GM23338 (cell line): Measurements from ENCODE around the gene RNF13. TPM values are rescaled to one million over a fixed set of nuclear protein-coding genes. Genes with fewer than 3 reads are reported as not detected.

Source experiments
- ATAC-seq: fragments of 200-7000 bp; cut with Tn5 transposase; 3 replicates; pipeline ENCODE4 v1.9.1; 2020
- DNase-seq: peaks from one replicate; pipeline ENCODE4 v3.0.0-alpha.2; 2015; ENCODE audit warnings: low spot score
- H2AFZ ChIP-seq: fragments of 200-600 bp; sonication (generic); 2 replicates; pipeline ENCODE4 v1.8.0; 2016; ENCODE audit warnings: antibody characterized with exemption, mild to moderate bottlenecking, moderate library complexity
- H3F3A ChIP-seq: fragments of 200-600 bp; sonication (generic); replicated peaks from 2 replicates; pipeline ENCODE4 v1.8.0; 2017; ENCODE audit warnings: antibody characterized with exemption, mixed run types, low read depth
- H3K27ac ChIP-seq: fragments of 200-600 bp; sonication (generic); 2 replicates; pipeline ENCODE4 v1.6.1; 2016; ENCODE audit warnings: low read depth
- H3K27me3 ChIP-seq: fragments of 200-600 bp; sonication (generic); 2 replicates; pipeline ENCODE4 v1.8.0; 2016; ENCODE audit warnings: mild to moderate bottlenecking, mixed run types, moderate library complexity; ENCODE audit not compliant: insufficient read depth
- H3K36me3 ChIP-seq: fragments of 200-600 bp; sonication (generic); 2 replicates; pipeline ENCODE4 v1.8.0; 2016; ENCODE audit warnings: mild to moderate bottlenecking; ENCODE audit not compliant: insufficient read depth
- H3K4me1 ChIP-seq: fragments of 200-600 bp; sonication (generic); 2 replicates; pipeline ENCODE4 v1.8.0; 2016; ENCODE audit warnings: mild to moderate bottlenecking, moderate library complexity; ENCODE audit not compliant: insufficient read depth
- H3K4me2 ChIP-seq: fragments of 200-600 bp; sonication (generic); 2 replicates; pipeline ENCODE4 v1.7.1; 2017; ENCODE audit warnings: mixed run types
- H3K4me3 ChIP-seq: fragments of 200-600 bp; sonication (generic); 2 replicates; pipeline ENCODE4 v1.6.1; 2016; ENCODE audit warnings: mixed run types
- H3K79me2 ChIP-seq: fragments of 200-600 bp; sonication (generic); replicated peaks from 2 replicates; pipeline ENCODE4 v1.8.0; 2017; ENCODE audit warnings: mild to moderate bottlenecking; ENCODE audit not compliant: insufficient read depth
- H3K9me2 ChIP-seq: fragments of 200-600 bp; sonication (generic); 2 replicates; pipeline ENCODE4 v1.8.0; 2017; ENCODE audit not compliant: insufficient read depth
- H4K20me1 ChIP-seq: fragments of 200-600 bp; sonication (generic); replicated peaks from 2 replicates; pipeline ENCODE4 v1.8.0; 2017; ENCODE audit warnings: mild to moderate bottlenecking; ENCODE audit not compliant: insufficient read depth
- H3K27ac Mint-ChIP-seq: 2 replicates; pipeline ENCODE4 v1.8.0; 2020; ENCODE audit warnings: inconsistent platforms, mild to moderate bottlenecking, moderate library complexity, mixed read lengths
- H3K27me3 Mint-ChIP-seq: 3 replicates; pipeline ENCODE4 v1.8.0; 2022; ENCODE audit warnings: low read depth, mild to moderate bottlenecking, moderate library complexity, mixed read lengths, inconsistent platforms; ENCODE audit not compliant: insufficient read depth, poor library complexity
- H3K36me3 Mint-ChIP-seq: 3 replicates; pipeline ENCODE4 v1.8.0; 2021; ENCODE audit warnings: low read depth, mild to moderate bottlenecking, inconsistent platforms, moderate library complexity, mixed read lengths
- H3K4me1 Mint-ChIP-seq: 3 replicates; pipeline ENCODE4 v1.8.0; 2020; ENCODE audit warnings: mild to moderate bottlenecking, inconsistent platforms, mixed read lengths
- H3K4me3 Mint-ChIP-seq: 3 replicates; pipeline ENCODE4 v1.8.0; 2021; ENCODE audit warnings: moderate library complexity, mild to moderate bottlenecking, inconsistent platforms, mixed read lengths
- H3K9me3 Mint-ChIP-seq: 3 replicates; pipeline ENCODE4 v1.8.0; 2020; ENCODE audit warnings: moderate library complexity, mild to moderate bottlenecking, inconsistent platforms, mixed read lengths
- CREB1 ChIP-seq: fragments of 250-450 bp; sonication (Bioruptor Pico); IDR thresholded peaks from 2 replicates; pipeline ENCODE4 v1.5.0; 2020; ENCODE audit warnings: low read depth, mild to moderate bottlenecking, moderate library complexity
- EZH2 ChIP-seq: fragments of 200-600 bp; sonication (generic); IDR thresholded peaks from one replicate; pipeline ENCODE4 v1.8.0; 2017; ENCODE audit warnings: antibody characterized with exemption, mild to moderate bottlenecking, low read depth; ENCODE audit not compliant: unreplicated experiment
- EZH2phosphoT487 ChIP-seq: fragments of 200-600 bp; sonication (generic); IDR thresholded peaks from one replicate; pipeline ENCODE4 v1.8.1; 2018; ENCODE audit warnings: antibody characterized with exemption; ENCODE audit not compliant: unreplicated experiment
- JUNB ChIP-seq: IDR thresholded peaks from one replicate; pipeline ENCODE4 v1.6.1; 2016; ENCODE audit warnings: antibody characterized with exemption; ENCODE audit not compliant: unreplicated experiment
- NANOG ChIP-seq: IDR thresholded peaks from 2 replicates; pipeline ENCODE4 v1.6.1; 2016; ENCODE audit warnings: antibody characterized with exemption, borderline replicate concordance
- POLR2AphosphoS5 ChIP-seq: IDR thresholded peaks from 2 replicates; pipeline ENCODE4 v1.6.1; 2016; ENCODE audit warnings: antibody characterized with exemption, low read depth
- STAT1 ChIP-seq: IDR thresholded peaks from one replicate; pipeline ENCODE4 v1.6.1; 2016; ENCODE audit warnings: antibody characterized with exemption; ENCODE audit not compliant: unreplicated experiment
- ZNF114 ChIP-seq: fragments of 250-450 bp; sonication (Bioruptor Pico); IDR thresholded peaks from 2 replicates; pipeline ENCODE4 v1.5.0; 2020; ENCODE audit warnings: mild to moderate bottlenecking, moderate library complexity
- ZNF331 ChIP-seq: fragments of 250-450 bp; sonication (Bioruptor Pico); IDR thresholded peaks from 2 replicates; pipeline ENCODE4 v1.5.0; 2020; ENCODE audit warnings: low read depth, mild to moderate bottlenecking, moderate library complexity
- polyA plus RNA-seq: library from polyadenylated mRNA; unstranded; fragments of >200 nt; fragmentation: Nextera tagmentation; extraction: Ambion mirVana; gene quantifications from 2 replicates; pipeline ENCODE4 v1.2.1, GENCODE V29; 2016
- total RNA-seq: library from RNA; depleted of rRNA; stranded (reverse); fragments of >200 nt; shearing (Covaris generic); gene quantifications from 2 replicates; pipeline ENCODE4 v1.2.3, GENCODE V29; 2014
- TF ChIP-seq, protein P1 (sequence below): IDR thresholded peaks from 2 replicates; pipeline ENCODE4 v1.6.1; 2016; ENCODE audit warnings: antibody characterized with exemption
- TF ChIP-seq, protein P2 (sequence below): IDR thresholded peaks from one replicate; pipeline ENCODE4 v1.6.1; 2018; ENCODE audit warnings: antibody characterized with exemption; ENCODE audit not compliant: unreplicated experiment
- TF ChIP-seq, protein P3 (sequence below), 2 experiments: fragments of 200-600 bp in 1 of 2; sonication (generic) in 1 of 2; conservative IDR thresholded peaks; 2 replicates each; pipeline versions ENCODE4 v1.5.1 to v1.6.1; 2016 to 2017; ENCODE audit warnings: antibody characterized with exemption in 2 of 2, low read depth in 2 of 2, mild to moderate bottlenecking in 2 of 2, moderate library complexity in 1 of 2
- TF ChIP-seq, protein P4 (sequence below): fragments of 250-450 bp; sonication (Bioruptor Pico); IDR thresholded peaks from 2 replicates; pipeline ENCODE4 v1.5.0; 2020; ENCODE audit warnings: mild to moderate bottlenecking, moderate library complexity

RNF13 gene
- total and polyA plus RNA-seq, 2 experiments from 2014 or later: 46.3 to 101 TPM

DNA sequence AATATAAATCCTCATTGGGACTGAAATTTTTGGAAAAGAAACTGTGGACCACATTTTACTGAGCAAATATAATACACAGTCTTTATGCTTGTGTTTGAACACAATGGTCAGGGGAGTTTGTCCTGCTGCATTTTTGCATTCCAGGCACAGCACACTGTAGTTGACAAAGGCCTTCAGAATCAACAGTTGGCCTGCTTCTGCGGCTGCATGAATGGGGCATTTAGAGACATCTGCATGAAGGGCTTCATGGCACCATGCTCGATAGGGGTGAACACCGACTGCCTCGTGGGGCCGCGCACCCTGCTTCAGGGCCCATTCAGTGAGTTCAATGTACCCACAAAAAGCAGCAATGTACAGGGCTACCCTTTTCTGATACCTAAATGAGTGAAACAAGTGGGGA is 45.3 kb upstream of the RNF13 start:
- no peak overlapping the region for H3K4me2 ChIP-seq
- no peak overlapping the region for H3K27ac Mint-ChIP-seq
- no peaks in the 10 kb centered on the region for H3K27me3 Mint-ChIP-seq
- H3K79me2 ChIP-seq: no peaks in the 10 kb centered on the region
- no peaks in the 10 kb centered on the region for H3K9me2 ChIP-seq
- TF ChIP-seq ZNF331 (CRISPR knock-in tag) (no peak), NANOG (no peak), EZH2phosphoT487 (no peak), STAT1 (no peak), POLR2AphosphoS5 (no peak), JUNB (no peak), EZH2 (no peak), ZNF114 (no peak), CREB1 (no peak)
- TF ChIP-seq, protein P1, sequence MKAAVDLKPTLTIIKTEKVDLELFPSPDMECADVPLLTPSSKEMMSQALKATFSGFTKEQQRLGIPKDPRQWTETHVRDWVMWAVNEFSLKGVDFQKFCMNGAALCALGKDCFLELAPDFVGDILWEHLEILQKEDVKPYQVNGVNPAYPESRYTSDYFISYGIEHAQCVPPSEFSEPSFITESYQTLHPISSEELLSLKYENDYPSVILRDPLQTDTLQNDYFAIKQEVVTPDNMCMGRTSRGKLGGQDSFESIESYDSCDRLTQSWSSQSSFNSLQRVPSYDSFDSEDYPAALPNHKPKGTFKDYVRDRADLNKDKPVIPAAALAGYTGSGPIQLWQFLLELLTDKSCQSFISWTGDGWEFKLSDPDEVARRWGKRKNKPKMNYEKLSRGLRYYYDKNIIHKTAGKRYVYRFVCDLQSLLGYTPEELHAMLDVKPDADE: no peak
- TF ChIP-seq, protein P2, sequence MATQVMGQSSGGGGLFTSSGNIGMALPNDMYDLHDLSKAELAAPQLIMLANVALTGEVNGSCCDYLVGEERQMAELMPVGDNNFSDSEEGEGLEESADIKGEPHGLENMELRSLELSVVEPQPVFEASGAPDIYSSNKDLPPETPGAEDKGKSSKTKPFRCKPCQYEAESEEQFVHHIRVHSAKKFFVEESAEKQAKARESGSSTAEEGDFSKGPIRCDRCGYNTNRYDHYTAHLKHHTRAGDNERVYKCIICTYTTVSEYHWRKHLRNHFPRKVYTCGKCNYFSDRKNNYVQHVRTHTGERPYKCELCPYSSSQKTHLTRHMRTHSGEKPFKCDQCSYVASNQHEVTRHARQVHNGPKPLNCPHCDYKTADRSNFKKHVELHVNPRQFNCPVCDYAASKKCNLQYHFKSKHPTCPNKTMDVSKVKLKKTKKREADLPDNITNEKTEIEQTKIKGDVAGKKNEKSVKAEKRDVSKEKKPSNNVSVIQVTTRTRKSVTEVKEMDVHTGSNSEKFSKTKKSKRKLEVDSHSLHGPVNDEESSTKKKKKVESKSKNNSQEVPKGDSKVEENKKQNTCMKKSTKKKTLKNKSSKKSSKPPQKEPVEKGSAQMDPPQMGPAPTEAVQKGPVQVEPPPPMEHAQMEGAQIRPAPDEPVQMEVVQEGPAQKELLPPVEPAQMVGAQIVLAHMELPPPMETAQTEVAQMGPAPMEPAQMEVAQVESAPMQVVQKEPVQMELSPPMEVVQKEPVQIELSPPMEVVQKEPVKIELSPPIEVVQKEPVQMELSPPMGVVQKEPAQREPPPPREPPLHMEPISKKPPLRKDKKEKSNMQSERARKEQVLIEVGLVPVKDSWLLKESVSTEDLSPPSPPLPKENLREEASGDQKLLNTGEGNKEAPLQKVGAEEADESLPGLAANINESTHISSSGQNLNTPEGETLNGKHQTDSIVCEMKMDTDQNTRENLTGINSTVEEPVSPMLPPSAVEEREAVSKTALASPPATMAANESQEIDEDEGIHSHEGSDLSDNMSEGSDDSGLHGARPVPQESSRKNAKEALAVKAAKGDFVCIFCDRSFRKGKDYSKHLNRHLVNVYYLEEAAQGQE: no peak
- TF ChIP-seq, protein P3, sequence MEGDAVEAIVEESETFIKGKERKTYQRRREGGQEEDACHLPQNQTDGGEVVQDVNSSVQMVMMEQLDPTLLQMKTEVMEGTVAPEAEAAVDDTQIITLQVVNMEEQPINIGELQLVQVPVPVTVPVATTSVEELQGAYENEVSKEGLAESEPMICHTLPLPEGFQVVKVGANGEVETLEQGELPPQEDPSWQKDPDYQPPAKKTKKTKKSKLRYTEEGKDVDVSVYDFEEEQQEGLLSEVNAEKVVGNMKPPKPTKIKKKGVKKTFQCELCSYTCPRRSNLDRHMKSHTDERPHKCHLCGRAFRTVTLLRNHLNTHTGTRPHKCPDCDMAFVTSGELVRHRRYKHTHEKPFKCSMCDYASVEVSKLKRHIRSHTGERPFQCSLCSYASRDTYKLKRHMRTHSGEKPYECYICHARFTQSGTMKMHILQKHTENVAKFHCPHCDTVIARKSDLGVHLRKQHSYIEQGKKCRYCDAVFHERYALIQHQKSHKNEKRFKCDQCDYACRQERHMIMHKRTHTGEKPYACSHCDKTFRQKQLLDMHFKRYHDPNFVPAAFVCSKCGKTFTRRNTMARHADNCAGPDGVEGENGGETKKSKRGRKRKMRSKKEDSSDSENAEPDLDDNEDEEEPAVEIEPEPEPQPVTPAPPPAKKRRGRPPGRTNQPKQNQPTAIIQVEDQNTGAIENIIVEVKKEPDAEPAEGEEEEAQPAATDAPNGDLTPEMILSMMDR (conservative IDR thresholded peaks at IDR 0.05; ENCODE audit: low read depth in 2 of 2): no peak
- TF ChIP-seq, protein P4, sequence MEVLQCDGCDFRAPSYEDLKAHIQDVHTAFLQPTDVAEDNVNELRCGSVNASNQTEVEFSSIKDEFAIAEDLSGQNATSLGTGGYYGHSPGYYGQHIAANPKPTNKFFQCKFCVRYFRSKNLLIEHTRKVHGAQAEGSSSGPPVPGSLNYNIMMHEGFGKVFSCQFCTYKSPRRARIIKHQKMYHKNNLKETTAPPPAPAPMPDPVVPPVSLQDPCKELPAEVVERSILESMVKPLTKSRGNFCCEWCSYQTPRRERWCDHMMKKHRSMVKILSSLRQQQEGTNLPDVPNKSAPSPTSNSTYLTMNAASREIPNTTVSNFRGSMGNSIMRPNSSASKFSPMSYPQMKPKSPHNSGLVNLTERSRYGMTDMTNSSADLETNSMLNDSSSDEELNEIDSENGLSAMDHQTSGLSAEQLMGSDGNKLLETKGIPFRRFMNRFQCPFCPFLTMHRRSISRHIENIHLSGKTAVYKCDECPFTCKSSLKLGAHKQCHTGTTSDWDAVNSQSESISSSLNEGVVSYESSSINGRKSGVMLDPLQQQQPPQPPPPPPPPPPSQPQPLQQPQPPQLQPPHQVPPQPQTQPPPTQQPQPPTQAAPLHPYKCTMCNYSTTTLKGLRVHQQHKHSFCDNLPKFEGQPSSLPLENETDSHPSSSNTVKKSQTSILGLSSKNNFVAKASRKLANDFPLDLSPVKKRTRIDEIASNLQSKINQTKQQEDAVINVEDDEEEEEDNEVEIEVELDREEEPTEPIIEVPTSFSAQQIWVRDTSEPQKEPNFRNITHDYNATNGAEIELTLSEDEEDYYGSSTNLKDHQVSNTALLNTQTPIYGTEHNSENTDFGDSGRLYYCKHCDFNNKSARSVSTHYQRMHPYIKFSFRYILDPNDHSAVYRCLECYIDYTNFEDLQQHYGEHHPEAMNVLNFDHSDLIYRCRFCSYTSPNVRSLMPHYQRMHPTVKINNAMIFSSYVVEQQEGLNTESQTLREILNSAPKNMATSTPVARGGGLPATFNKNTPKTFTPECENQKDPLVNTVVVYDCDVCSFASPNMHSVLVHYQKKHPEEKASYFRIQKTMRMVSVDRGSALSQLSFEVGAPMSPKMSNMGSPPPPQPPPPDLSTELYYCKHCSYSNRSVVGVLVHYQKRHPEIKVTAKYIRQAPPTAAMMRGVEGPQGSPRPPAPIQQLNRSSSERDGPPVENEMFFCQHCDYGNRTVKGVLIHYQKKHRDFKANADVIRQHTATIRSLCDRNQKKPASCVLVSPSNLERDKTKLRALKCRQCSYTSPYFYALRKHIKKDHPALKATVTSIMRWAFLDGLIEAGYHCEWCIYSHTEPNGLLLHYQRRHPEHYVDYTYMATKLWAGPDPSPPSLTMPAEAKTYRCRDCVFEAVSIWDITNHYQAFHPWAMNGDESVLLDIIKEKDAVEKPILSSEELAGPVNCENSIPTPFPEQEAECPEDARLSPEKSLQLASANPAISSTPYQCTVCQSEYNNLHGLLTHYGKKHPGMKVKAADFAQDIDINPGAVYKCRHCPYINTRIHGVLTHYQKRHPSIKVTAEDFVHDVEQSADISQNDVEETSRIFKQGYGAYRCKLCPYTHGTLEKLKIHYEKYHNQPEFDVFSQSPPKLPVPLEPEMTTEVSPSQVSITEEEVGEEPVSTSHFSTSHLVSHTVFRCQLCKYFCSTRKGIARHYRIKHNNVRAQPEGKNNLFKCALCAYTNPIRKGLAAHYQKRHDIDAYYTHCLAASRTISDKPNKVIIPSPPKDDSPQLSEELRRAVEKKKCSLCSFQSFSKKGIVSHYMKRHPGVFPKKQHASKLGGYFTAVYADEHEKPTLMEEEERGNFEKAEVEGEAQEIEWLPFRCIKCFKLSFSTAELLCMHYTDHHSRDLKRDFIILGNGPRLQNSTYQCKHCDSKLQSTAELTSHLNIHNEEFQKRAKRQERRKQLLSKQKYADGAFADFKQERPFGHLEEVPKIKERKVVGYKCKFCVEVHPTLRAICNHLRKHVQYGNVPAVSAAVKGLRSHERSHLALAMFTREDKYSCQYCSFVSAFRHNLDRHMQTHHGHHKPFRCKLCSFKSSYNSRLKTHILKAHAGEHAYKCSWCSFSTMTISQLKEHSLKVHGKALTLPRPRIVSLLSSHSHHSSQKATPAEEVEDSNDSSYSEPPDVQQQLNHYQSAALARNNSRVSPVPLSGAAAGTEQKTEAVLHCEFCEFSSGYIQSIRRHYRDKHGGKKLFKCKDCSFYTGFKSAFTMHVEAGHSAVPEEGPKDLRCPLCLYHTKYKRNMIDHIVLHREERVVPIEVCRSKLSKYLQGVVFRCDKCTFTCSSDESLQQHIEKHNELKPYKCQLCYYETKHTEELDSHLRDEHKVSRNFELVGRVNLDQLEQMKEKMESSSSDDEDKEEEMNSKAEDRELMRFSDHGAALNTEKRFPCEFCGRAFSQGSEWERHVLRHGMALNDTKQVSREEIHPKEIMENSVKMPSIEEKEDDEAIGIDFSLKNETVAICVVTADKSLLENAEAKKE (CRISPR knock-in tag): no peak
- H4K20me1 ChIP-seq: no peaks in the 10 kb centered on the region
- no peak overlapping the region for H3K4me3 ChIP-seq
- H3K9me3 Mint-ChIP-seq: no peaks in the 10 kb centered on the region
- H3K27ac ChIP-seq: no peak overlapping the region
- peaks cover 4% of the 10 kb centered on the region for H3K4me1 Mint-ChIP-seq
- H3F3A ChIP-seq: no peaks in the 10 kb centered on the region
- H3K36me3 Mint-ChIP-seq: no peaks in the 10 kb centered on the region
- H3K27me3 ChIP-seq: no peaks in the 10 kb centered on the region
- DNase-seq: no peak
- no peak overlapping the region for H3K4me3 Mint-ChIP-seq
- H3K36me3 ChIP-seq: no peaks in the 10 kb centered on the region
- peak overlapping the region; percentile 12; the same call in 1 of the 2 replicates for H2AFZ ChIP-seq
- no peaks in the 10 kb centered on the region for H3K4me1 ChIP-seq
- no peak for ATAC-seq
